GM18519 (cell line): Measurements from ENCODE around the gene ALG5.
A peak's percentile ranks its signal among the peaks of the same experiment; 100 is the strongest.

Experiments used
- ATAC-seq: cut with Tn5 transposase; IDR thresholded peaks from one replicate; pipeline ENCODE4 v1.9.1; 2021; ENCODE audit warnings: mild to moderate bottlenecking, moderate library complexity; ENCODE audit not compliant: unreplicated experiment, low FRiP score

Gene ALG5, protein sequence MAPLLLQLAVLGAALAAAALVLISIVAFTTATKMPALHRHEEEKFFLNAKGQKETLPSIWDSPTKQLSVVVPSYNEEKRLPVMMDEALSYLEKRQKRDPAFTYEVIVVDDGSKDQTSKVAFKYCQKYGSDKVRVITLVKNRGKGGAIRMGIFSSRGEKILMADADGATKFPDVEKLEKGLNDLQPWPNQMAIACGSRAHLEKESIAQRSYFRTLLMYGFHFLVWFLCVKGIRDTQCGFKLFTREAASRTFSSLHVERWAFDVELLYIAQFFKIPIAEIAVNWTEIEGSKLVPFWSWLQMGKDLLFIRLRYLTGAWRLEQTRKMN

GRCh38 chr13:36999054-36999714, at the start of gene ALG5:
Gene ALG5 (minus strand): TSS chr13:36999340. CDS start chr13:36999300, 40 bp downstream.
- peak; percentile 80 for ATAC-seq

DNA sequence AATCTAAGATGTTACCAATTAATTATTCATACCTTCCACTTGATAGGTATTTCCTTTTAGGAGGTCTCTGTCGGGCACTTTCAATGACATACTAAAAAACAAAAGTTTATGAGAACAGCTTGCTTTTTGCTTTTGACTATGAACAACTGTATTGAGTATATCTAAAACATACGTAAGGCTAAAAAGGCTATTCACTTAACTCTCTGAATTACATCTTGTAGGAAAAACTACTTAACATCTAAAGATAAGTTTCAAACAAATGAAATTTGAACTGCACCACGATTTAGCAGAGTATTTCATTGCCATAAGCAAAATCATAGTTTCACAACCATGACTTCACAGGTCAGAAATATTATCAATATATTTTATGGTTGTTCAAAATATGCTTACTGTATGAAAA, 48.7 kb upstream of the ALG5 start:
- ATAC-seq = no peak

DNA sequence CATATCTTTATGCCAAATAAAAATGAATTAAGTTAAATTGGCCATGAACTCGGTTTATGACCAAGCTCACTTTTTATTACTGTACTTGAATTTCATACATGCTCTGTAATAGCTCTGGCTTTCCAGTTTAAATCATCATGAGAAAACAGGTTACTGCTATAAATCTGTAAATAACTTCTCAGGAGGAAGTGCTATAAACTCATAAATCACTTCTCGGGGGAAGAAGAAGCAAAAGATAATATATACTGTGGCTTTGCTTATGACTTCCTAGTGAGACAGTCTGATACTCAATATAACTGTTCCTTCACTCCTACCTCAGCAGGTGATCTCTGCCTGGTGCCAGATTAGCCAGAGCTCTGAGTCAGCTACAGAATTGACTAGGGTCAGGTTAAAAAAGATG, 47.9 kb upstream of the ALG5 start:
- no peak for ATAC-seq

DNA sequence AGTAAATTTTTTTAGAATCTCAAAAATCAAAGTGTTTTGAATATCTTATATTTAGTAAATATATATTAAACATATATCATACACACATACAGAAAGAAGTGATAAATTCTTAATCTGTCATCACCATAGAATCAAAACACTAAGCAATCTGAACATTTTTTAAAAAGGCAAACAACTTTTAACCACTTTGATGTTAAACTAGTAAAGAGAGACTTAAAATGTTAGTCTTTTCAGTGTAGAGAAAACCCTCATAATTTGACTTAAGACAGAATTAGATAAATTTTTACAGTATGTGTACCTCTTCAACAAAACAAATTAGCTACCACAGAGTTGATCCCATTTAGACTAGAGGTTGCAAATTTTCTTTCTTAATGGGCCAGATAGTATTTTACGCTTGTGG, 46.9 kb upstream of the ALG5 start:
- ATAC-seq = no peak

GRCh38 chr13:37040789-37041188, 41.6 kb upstream of the ALG5 start:
- no peak for ATAC-seq

- ATAC-seq = no peak
These were observed 40.8 kb upstream of the ALG5 start for GRCh38 chr13:37039896-37040295.

GRCh38 chr13:37037241-37037640, 38.1 kb upstream of the ALG5 start:
- no peak for ATAC-seq

DNA sequence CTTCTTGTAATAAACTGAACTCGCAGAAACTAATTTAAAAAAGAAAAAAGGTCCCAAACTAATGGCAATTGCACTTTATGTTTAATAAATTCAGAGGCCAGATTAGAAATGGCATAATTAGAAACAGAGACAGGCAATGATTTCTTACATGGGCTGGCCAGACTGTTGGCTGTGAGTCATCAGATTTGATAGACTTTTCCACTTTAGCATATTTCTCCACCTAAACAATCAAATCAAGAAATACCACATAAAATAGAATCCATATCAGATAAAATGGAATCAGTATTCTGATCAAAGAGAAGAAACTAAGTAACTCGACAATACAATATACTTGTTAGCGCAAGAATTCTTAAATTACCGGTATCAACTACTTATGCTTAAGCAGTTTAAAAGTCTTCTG, 30.5 kb upstream of the ALG5 start:
- ATAC-seq = no peak

DNA sequence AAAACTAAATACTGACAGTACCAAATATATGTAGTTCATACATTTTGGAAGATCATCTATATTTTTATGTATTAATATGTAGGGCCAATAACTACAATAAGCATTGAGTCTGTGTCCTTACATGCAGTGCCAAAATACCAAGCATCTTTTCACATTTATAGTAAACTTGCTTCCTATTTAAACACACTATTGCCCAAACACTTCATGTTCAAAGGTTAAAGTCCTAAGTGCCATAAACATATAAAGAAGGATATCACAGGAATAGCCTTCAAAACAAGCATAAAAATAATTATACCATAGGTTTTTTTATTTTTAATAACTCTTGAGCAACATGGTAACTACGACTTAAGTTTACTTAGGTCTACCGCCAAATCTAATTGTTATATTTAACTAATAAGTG, 28.5 kb upstream of the ALG5 start:
- ATAC-seq = no peak

GRCh38 chr13:37026771-37027170, 27.6 kb upstream of the ALG5 start:
- no peak for ATAC-seq

- no peak for ATAC-seq
These were observed 24.7 kb upstream of the ALG5 start for GRCh38 chr13:37023871-37024270.

- no peak for ATAC-seq
These were observed 15.5 kb upstream of the ALG5 start for GRCh38 chr13:37014609-37015008.

GRCh38 chr13:37011788-37012187, 12.6 kb upstream of the ALG5 start:
- no peak for ATAC-seq

DNA sequence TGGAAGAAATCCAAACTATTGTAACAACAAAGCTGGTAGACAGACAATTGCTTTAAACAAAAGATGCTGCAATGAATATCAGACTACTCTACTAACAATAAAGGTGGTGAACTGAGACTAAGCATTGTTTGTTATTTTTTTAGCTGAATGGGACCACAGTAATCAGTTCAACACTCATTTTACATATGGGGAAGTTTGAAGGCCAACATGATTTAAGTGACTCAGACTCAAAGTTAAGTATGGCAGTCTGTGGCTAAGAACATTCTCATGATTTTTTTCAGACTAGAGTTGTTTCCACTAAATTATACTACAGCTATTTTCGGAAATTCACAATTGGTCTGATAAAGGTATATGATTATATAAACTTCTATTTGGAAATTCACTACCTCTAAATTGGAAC, 11.9 kb upstream of the ALG5 start:
- ATAC-seq = no peak

- ATAC-seq = no peak
These were observed 11.3 kb upstream of the ALG5 start for GRCh38 chr13:37010424-37010823.

GRCh38 chr13:37009692-37010091, 10.6 kb upstream of the ALG5 start:
- ATAC-seq = no peak

- ATAC-seq = no peak
These were observed 2.7 kb upstream of the ALG5 start for GRCh38 chr13:37001921-37002250.

DNA sequence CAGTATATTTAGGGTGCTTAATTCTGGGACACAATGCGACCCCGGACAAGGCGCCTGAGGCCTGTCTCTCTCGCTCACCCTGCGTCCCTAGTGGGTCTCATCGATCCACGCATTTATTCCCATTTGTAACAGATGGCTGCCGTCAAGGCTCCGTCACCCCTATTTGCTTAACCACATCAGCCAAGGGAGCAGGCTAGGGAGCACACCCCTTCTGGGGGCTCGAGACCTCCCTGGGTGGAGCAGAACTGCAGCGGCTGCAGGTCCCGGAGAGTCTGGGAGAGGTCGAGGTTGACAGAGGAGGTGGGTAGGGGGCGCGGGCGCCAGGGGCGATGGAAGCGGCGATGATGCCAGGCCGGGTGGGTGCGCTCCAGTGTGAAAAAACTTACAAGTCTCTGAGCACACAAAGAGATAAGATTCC, 507 bp downstream of the ALG5 start:
- no peak for ATAC-seq

DNA sequence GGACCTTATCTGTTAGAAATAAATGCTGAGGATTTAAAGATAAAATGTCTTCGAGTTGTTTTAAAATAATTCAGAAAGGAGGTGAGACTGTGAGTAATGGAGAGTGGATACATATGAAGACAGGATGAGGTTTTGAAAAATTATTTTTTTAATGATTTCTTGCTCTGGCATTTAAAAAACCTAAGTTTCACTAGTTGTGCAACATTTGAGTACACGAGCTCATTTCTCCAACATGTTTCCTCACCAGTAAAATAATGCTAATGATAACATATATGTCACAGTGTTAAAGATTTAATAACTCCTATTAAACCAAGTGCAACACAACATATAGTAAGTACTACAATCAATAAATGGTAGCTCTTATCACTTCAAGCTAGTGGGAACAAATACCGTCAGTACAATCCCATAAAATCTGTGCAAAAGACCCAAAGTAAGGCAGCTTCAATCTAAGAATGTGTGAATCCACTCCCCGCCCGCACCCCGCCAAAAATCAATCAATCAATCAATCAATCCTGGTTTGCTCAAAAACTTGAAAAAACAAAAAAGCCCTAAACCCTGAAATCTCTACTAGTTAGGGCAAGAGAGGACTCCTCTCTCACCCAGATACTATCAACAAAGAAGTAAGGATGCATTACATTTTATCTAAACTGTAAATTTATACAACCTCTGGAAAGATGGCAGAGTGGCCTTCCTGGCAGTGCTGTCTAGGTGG, 1.3 kb downstream of the ALG5 start:
- ATAC-seq = no peak

- no peak for ATAC-seq
These were observed 6.8 kb downstream of the ALG5 start for GRCh38 chr13:36992362-36992761.

GRCh38 chr13:36986462-36987240, 12.5 kb downstream of the ALG5 start:
- no peak for ATAC-seq
